GM23248 (cell line): Measurements from ENCODE around the gene PRKD3. TPM values are rescaled to one million over a fixed set of nuclear protein-coding genes. Genes with fewer than 3 reads are reported as not detected.

Experiments used
- DNase-seq: peaks from one replicate; pipeline ENCODE4 v3.0.0-alpha.2; 2015
- H2AFZ ChIP-seq: fragments of 200-600 bp; sonication (generic); 2 replicates; pipeline ENCODE4 v1.6.1; 2016; ENCODE audit warnings: antibody characterized with exemption
- H3F3A ChIP-seq: fragments of 200-600 bp; sonication (generic); 2 replicates; pipeline ENCODE4 v1.6.1; 2016; ENCODE audit warnings: mild to moderate bottlenecking, antibody characterized with exemption, mixed run types; ENCODE audit not compliant: insufficient read depth
- H3K27ac ChIP-seq: fragments of 200-600 bp; sonication (generic); 2 replicates; pipeline ENCODE4 v1.5.1; 2016; ENCODE audit warnings: mild to moderate bottlenecking
- H3K27me3 ChIP-seq: fragments of 200-600 bp; sonication (generic); replicated peaks from 2 replicates; pipeline ENCODE4 v1.6.1; 2016; ENCODE audit warnings: mild to moderate bottlenecking; ENCODE audit not compliant: insufficient read depth
- H3K36me3 ChIP-seq: fragments of 200-600 bp; sonication (generic); 2 replicates; pipeline ENCODE4 v1.6.1; 2016; ENCODE audit warnings: low read depth, mild to moderate bottlenecking
- H3K4me1 ChIP-seq: fragments of 200-600 bp; sonication (generic); 2 replicates; pipeline ENCODE4 v1.6.1; 2016; ENCODE audit warnings: mild to moderate bottlenecking; ENCODE audit not compliant: insufficient read depth
- H3K4me2 ChIP-seq: fragments of 200-600 bp; sonication (generic); one replicate; pipeline ENCODE4 v1.6.1; 2016; ENCODE audit warnings: mild to moderate bottlenecking; ENCODE audit not compliant: unreplicated experiment
- H3K4me3 ChIP-seq: fragments of 200-600 bp; sonication (generic); 2 replicates; pipeline ENCODE4 v1.5.1; 2016; ENCODE audit warnings: mild to moderate bottlenecking
- H3K79me2 ChIP-seq: fragments of 200-600 bp; sonication (generic); 2 replicates; pipeline ENCODE4 v1.6.1; 2016; ENCODE audit warnings: mild to moderate bottlenecking; ENCODE audit not compliant: insufficient read depth
- H3K9ac ChIP-seq: fragments of 200-600 bp; sonication (generic); 2 replicates; pipeline ENCODE4 v1.6.1; 2016; ENCODE audit warnings: mild to moderate bottlenecking
- H3K9me2 ChIP-seq: fragments of 200-600 bp; sonication (generic); 2 replicates; pipeline ENCODE4 v1.6.1; 2016; ENCODE audit warnings: mixed run types, mild to moderate bottlenecking, moderate library complexity; ENCODE audit not compliant: insufficient read depth
- H3K9me3 ChIP-seq: fragments of 200-600 bp; sonication (generic); one replicate; pipeline ENCODE4 v1.6.1; 2017; ENCODE audit warnings: low read depth
- H4K20me1 ChIP-seq: fragments of 200-600 bp; sonication (generic); 2 replicates; pipeline ENCODE4 v1.6.0; 2016; ENCODE audit not compliant: insufficient read depth
- EZH2 ChIP-seq: fragments of 200-600 bp; sonication (generic); IDR thresholded peaks from 2 replicates; pipeline ENCODE4 v1.6.1; 2018; ENCODE audit warnings: antibody characterized with exemption, mild to moderate bottlenecking; ENCODE audit not compliant: insufficient read depth, poor library complexity, severe bottlenecking
- EZH2phosphoT487 ChIP-seq: fragments of 200-600 bp; sonication (generic); IDR thresholded peaks from 2 replicates; pipeline ENCODE4 v1.6.1; 2018; ENCODE audit warnings: antibody characterized with exemption, moderate library complexity, mild to moderate bottlenecking, low read depth; ENCODE audit not compliant: insufficient read depth
- WGBS, 2 experiments: methylation state at CpG; one replicate each; pipeline ENCODE4 v1.1.6; 2015 to 2017; ENCODE audit warnings: low lambda C conversion rate in 2 of 2, low coverage in 1 of 2; ENCODE audit errors: missing lambda C conversion rate in 2 of 2; 5-methylcytosine and 5-hydroxymethylcytosine counted together
- in situ Hi-C: fragments of 300-500 bp; cut with MboI; formaldehyde crosslinking; loops from 2 replicates; pipeline ENCODE4 v1.15.0; 2020
- polyA plus RNA-seq: library from polyadenylated mRNA; unstranded; fragments of >200 nt; fragmentation: Nextera tagmentation; extraction: Ambion mirVana; gene quantifications from 2 replicates; pipeline ENCODE4 v1.2.1, GENCODE V29; 2016
- total RNA-seq: library from RNA; depleted of rRNA; stranded (reverse); fragments of >200 nt; shearing (Covaris generic); gene quantifications from 2 replicates; pipeline ENCODE4 v1.2.3, GENCODE V29; 2014

PRKD3 gene
- total and polyA plus RNA-seq, 2 experiments from 2014 or later, result 19.7 to 74.0 TPM

DNA sequence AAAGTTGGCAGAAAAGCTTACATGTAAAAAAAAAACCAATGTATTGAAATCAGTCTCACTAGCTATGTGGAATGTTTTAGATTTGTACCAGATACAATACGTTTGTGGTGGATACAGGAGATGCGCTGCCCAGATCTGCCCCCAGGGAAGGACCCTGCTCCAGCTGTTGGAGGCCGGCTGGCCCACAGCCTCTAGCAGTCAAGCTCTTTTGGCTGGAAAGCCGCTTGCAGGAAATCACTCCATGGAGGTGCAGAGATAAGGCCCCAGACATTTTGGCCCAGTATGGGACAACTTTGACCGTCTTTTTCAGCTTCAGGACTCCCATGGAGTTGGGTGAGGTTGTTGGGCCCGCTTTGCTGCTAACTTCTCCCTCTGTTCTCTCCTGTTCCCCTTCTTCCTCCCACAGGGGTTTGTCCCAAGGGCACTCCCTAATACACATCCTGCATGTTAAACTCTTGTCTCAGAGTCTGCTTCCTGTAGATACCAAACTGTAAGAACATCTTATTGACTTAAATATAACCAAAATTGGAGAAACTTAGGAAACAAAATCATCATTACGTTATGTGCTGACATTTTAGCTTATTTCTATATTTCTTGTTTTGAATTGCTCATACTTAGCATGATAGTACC, 18.1 kb upstream of the PRKD3 start:
- no peak overlapping the region for H3K4me3 ChIP-seq
- H3K4me1 ChIP-seq, result peaks cover 13% of the 10 kb centered on the region
- peaks cover 16% of the 10 kb centered on the region for H3F3A ChIP-seq
- H3K9ac ChIP-seq, result no peak overlapping the region
- in situ Hi-C loops, result no loop called here
- no peak overlapping the region for H3K4me2 ChIP-seq
- H4K20me1 ChIP-seq, result no peaks in the 10 kb centered on the region
- peak overlapping the region; percentile 92 for H2AFZ ChIP-seq
- H3K27me3 ChIP-seq, result no peaks in the 10 kb centered on the region
- H3K36me3 ChIP-seq, result no peaks in the 10 kb centered on the region
- H3K9me3 ChIP-seq, result no peaks in the 10 kb centered on the region
- H3K9me2 ChIP-seq, result no peaks in the 10 kb centered on the region
- TF ChIP-seq EZH2, result no peak
- no peak for TF ChIP-seq EZH2phosphoT487
- WGBS, 2 experiments, result 87 to 90% methylated on average over 7 of the region's 7 CpGs
- DNase-seq, result no peak
- H3K27ac ChIP-seq, result no peak overlapping the region; the same call in 1 of the 2 replicates
- no peaks in the 10 kb centered on the region for H3K79me2 ChIP-seq

DNA sequence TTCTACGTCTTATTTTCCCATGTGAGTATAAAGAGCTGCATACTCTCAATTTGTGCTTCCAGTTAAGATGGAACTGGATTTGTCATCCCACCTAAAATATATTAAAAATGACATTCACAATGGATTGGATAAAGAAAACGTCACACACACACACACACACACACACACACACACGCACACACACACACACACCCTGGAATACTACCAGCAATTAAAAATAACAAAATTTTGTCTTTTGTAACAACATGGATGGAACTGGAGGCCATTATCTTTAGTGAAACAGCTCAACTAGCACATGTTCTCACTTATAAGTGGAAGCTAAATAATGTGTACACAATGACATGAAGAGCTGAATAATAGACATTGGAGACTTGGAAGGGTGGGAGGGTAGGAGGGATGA, 16.0 kb upstream of the PRKD3 start:
- TF ChIP-seq EZH2 (no peak), EZH2phosphoT487 (no peak)
- 80% methylated on average over 3 of the region's 3 CpGs for WGBS, 2 experiments
- in situ Hi-C loops, result no loop called here

DNA sequence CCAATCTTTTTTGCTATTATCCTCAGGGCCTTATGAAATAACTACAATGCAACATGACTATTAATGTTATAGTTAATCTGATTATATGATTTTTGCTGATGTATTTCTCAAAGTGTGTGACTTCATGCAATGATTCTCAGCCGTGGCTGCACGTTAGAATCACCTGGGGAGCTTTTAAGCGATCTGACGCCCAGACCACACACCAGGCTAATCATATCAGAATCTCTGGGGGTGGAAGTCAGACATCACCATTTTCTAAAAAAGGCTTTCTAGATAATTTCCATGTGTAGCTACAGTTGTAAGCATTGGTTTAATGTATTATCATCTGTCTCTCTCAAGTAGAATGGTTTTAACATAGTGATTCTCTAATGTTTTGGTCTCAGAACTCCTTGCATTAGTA, 14.3 kb upstream of the PRKD3 start:
- WGBS, 2 experiments, result 87% methylated on average over 4 of the region's 4 CpGs
- H3K9ac ChIP-seq, result no peak overlapping the region

More for the DNA sequence above, 16.0 kb upstream of the PRKD3 start:
- H3K4me1 ChIP-seq, result peaks cover 13% of the 10 kb centered on the region
- H3K9me3 ChIP-seq, result no peaks in the 10 kb centered on the region
- no peaks in the 10 kb centered on the region for H3K79me2 ChIP-seq
- H3K27ac ChIP-seq, result no peak overlapping the region
- H3K36me3 ChIP-seq, result no peaks in the 10 kb centered on the region
- no peak for DNase-seq
- H3K9ac ChIP-seq, result no peak overlapping the region
- no peak overlapping the region for H3K4me2 ChIP-seq
- H4K20me1 ChIP-seq, result no peaks in the 10 kb centered on the region
- no peak overlapping the region for H2AFZ ChIP-seq
- no peaks in the 10 kb centered on the region for H3K27me3 ChIP-seq
- no peak overlapping the region for H3K4me3 ChIP-seq
- peaks cover 16% of the 10 kb centered on the region for H3F3A ChIP-seq
- H3K9me2 ChIP-seq, result no peaks in the 10 kb centered on the region

DNA sequence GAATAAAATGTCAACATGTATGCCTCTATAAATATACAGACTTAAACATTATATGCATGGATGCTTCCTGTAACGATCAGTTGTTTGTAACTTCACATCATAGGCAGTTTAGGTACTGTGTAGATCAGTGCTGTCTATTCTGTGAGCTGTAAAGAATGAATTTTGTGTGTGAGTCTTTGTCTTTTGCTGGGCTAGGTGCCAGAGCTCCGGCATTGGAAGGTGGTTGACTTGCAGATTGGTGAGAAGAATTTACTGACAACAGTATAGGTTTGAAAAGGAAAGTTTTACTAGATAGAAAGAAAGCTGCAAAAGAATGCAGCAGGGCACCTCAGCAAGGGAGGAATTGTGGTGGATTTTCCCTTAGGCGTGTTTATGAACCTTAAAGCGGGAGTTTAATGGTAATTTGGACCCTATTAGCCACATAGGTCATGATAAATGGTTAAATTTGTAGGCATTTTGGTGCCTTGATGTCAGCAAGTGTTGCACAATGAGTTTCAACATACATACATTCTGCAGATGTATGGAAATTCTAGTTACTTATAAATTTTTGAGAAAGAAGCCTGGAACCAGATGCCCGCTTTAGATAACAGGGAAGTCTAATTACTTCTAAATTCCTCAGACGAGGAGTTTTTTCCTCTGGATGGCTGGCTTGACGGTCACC, 13.1 kb upstream of the PRKD3 start:
- H3K27ac ChIP-seq, result no peak overlapping the region
- WGBS, 2 experiments, result 93 to 94% methylated on average over 7 of the region's 7 CpGs
- TF ChIP-seq EZH2 (no peak), EZH2phosphoT487 (no peak)
- no peaks in the 10 kb centered on the region for H3K9me2 ChIP-seq
- no peak for DNase-seq
- H3K9me3 ChIP-seq, result no peaks in the 10 kb centered on the region
- no peaks in the 10 kb centered on the region for H3K27me3 ChIP-seq
- no peak overlapping the region for H3K4me3 ChIP-seq
- H3K79me2 ChIP-seq, result no peaks in the 10 kb centered on the region
- no peak overlapping the region for H3K4me2 ChIP-seq
- H3F3A ChIP-seq, result no peaks in the 10 kb centered on the region
- no peaks in the 10 kb centered on the region for H3K36me3 ChIP-seq
- in situ Hi-C loops, result no loop called here
- no peaks in the 10 kb centered on the region for H3K4me1 ChIP-seq
- H4K20me1 ChIP-seq, result no peaks in the 10 kb centered on the region
- H2AFZ ChIP-seq, result no peak overlapping the region
- H3K9ac ChIP-seq, result no peak overlapping the region

More for the DNA sequence above, 14.3 kb upstream of the PRKD3 start:
- no peak for DNase-seq
- Histone ChIP-seq H3K9me2 (no peaks in the 10 kb centered on the region), H3K36me3 (no peaks in the 10 kb centered on the region), H3K79me2 (no peaks in the 10 kb centered on the region), H3K4me3 (no peak overlapping the region), H3K9me3 (no peaks in the 10 kb centered on the region), H2AFZ (no peak overlapping the region), H3K4me2 (no peak overlapping the region), H3K4me1 (peaks cover 6% of the 10 kb centered on the region), H4K20me1 (no peaks in the 10 kb centered on the region), H3F3A (peaks cover 11% of the 10 kb centered on the region), H3K27me3 (no peaks in the 10 kb centered on the region), H3K27ac (no peak overlapping the region)
- in situ Hi-C loops, result no loop called here
- TF ChIP-seq EZH2 (no peak), EZH2phosphoT487 (no peak)
